Keratinocyte (primary cell): ENCODE results near the gene COG5. TPM values are rescaled to one million over a fixed set of nuclear protein-coding genes. Genes with fewer than 3 reads are reported as not detected.

Experiments
- DNase-seq: peaks from one replicate; pipeline ENCODE4 v3.0.0-alpha.2; 2011; ENCODE audit warnings: low read depth, missing footprints, low spot score
- FAIRE-seq: peaks from 2 replicates; lab custom pipeline; 2011; peaks lifted over from hg19 to GRCh38; lab: Jason Lieb, UNC
- H2AFZ ChIP-seq: 2 replicates; pipeline ENCODE4 v1.6.0; 2012; ENCODE audit warnings: low read length, control low read depth, inconsistent platforms; ENCODE audit not compliant: control insufficient read depth
- H3K27ac ChIP-seq: 2 replicates; pipeline ENCODE4 v1.5.1; 2011; ENCODE audit warnings: low read length; ENCODE audit not compliant: control insufficient read depth, insufficient read depth
- H3K27me3 ChIP-seq: 3 replicates; pipeline ENCODE4 v1.6.0; 2011; ENCODE audit warnings: low read length; ENCODE audit not compliant: control insufficient read depth, insufficient read depth; ENCODE audit errors: extremely low read depth
- H3K36me3 ChIP-seq, 2 experiments: 2 replicates in 1 of 2; 3 replicates in 1 of 2; pipeline ENCODE4 v1.5.1; 2011; ENCODE audit warnings: low read length in 2 of 2, mild to moderate bottlenecking in 1 of 2; ENCODE audit not compliant: control insufficient read depth in 2 of 2, insufficient read depth in 2 of 2; ENCODE audit errors: extremely low read depth in 1 of 2
- H3K4me1 ChIP-seq: 3 replicates; pipeline ENCODE4 v1.5.1; 2011; ENCODE audit warnings: low read length; ENCODE audit not compliant: control insufficient read depth, insufficient read depth; ENCODE audit errors: extremely low read depth
- H3K4me2 ChIP-seq: 3 replicates; pipeline ENCODE4 v1.6.0; 2011; ENCODE audit warnings: low read depth, low read length; ENCODE audit not compliant: control insufficient read depth, insufficient read depth; ENCODE audit errors: extremely low read depth
- H3K4me3 ChIP-seq, 3 experiments: fragments of 200-600 bp in 1 of 3; sonication (generic) in 1 of 3; 2 replicates in 2 of 3; 3 replicates in 1 of 3; pipeline ENCODE4 v1.5.1; 2011 to 2016; ENCODE audit warnings: low read length in 3 of 3, mild to moderate bottlenecking in 3 of 3, control low read depth in 2 of 3, inconsistent platforms in 1 of 3, low read depth in 1 of 3, mixed read lengths in 1 of 3, mixed run types in 1 of 3, moderate library complexity in 1 of 3; ENCODE audit not compliant: control insufficient read depth in 2 of 3, insufficient read depth in 2 of 3; ENCODE audit errors: extremely low read depth in 1 of 3
- H3K79me2 ChIP-seq: 2 replicates; pipeline ENCODE4 v1.6.0; 2012; ENCODE audit warnings: low read length; ENCODE audit not compliant: control insufficient read depth, insufficient read depth
- H3K9ac ChIP-seq: 3 replicates; pipeline ENCODE4 v1.6.0; 2011; ENCODE audit warnings: low read length; ENCODE audit not compliant: control insufficient read depth, insufficient read depth; ENCODE audit errors: extremely low read depth
- H3K9me1 ChIP-seq: 3 replicates; pipeline ENCODE4 v1.6.0; 2011; ENCODE audit warnings: low read length; ENCODE audit not compliant: control insufficient read depth, insufficient read depth; ENCODE audit errors: extremely low read depth
- H3K9me3 ChIP-seq: 2 replicates; pipeline ENCODE4 v1.5.1; 2012; ENCODE audit warnings: low read depth, low read length; ENCODE audit not compliant: control insufficient read depth
- H4K20me1 ChIP-seq: 3 replicates; pipeline ENCODE4 v1.6.0; 2011; ENCODE audit warnings: low read length; ENCODE audit not compliant: control insufficient read depth, insufficient read depth; ENCODE audit errors: extremely low read depth
- CTCF ChIP-seq, 3 experiments: IDR thresholded peaks in 1 of 3; conservative IDR thresholded peaks in 1 of 3; optimal IDR thresholded peaks in 1 of 3; 2 replicates in 2 of 3; 3 replicates in 1 of 3; pipeline versions ENCODE3 to v1.5.1; 2011; ENCODE audit warnings: low read length in 3 of 3, mild to moderate bottlenecking in 3 of 3, moderate library complexity in 2 of 3, control low read depth in 1 of 3, inconsistent platforms in 1 of 3; ENCODE audit not compliant: insufficient read depth in 2 of 3; ENCODE audit errors: extremely low read depth in 1 of 3
- EZH2 ChIP-seq: IDR thresholded peaks from one replicate; pipeline ENCODE4 v1.6.1; 2012; ENCODE audit warnings: inconsistent platforms, mild to moderate bottlenecking, low read length, moderate library complexity
- dilution Hi-C: fragments of 300-500 bp; cut with MboI; formaldehyde crosslinking; loops from one replicate; pipeline ENCODE4 v1.7.0; 2020; ENCODE audit warnings: low sequenced_read_pairs; ENCODE audit not compliant: extremely low pct_ligation_motif_present
- polyA plus RNA-seq, 5 experiments: library from polyadenylated mRNA; depleted of rRNA in 3 of 5; stranded (reverse) in 3 of 5; stranded (forward) in 1 of 5; unstranded in 1 of 5; fragments of >200 nt; gene quantifications; 1 replicate in 1 of 5; 2 replicates in 3 of 5; 3 replicates in 1 of 5; pipeline versions ENCODE4 v1.2.1 to v1.2.3, GENCODE V29; 2011 to 2012; ENCODE audit warnings: missing spikeins in 2 of 5, low read depth in 1 of 5, low replicate concordance in 1 of 5

Gene COG5
- polyA plus RNA-seq, 1 donor (not counting 4 experiments of a cell fraction or from before 2014, with no cell fraction given): 50.7 TPM

- H3K4me1 ChIP-seq: peaks cover 22% of the 10 kb centered on the region
- no peaks in the 10 kb centered on the region for H3K9me3 ChIP-seq
- H3K27me3 ChIP-seq: no peaks in the 10 kb centered on the region
- dilution Hi-C loops: no loop called here
- no peak overlapping the region for H3K4me3 ChIP-seq
- no peak for DNase-seq
- FAIRE-seq: no peak
- H3K36me3 ChIP-seq: peaks cover 2 to 3% of the 10 kb centered on the region in 2 experiments
- no peak overlapping the region for H3K9ac ChIP-seq
- H3K4me2 ChIP-seq: no peak overlapping the region
- no peak for TF ChIP-seq CTCF (optimal IDR thresholded peaks at IDR 0.05 in 1 of 3, IDR thresholded peaks at IDR 0.05 in 1 of 3, conservative IDR thresholded peaks at IDR 0.05 in 1 of 3; ENCODE audit: extremely low read depth in 1 of 3, insufficient read depth in 2 of 3, low read length in 3 of 3)
- H3K9me1 ChIP-seq: no peaks in the 10 kb centered on the region
- no peaks in the 10 kb centered on the region for H3K79me2 ChIP-seq
- H3K27ac ChIP-seq: no peak overlapping the region
- H2AFZ ChIP-seq: no peak overlapping the region
- H4K20me1 ChIP-seq: no peaks in the 10 kb centered on the region
Measured at GRCh38 chr7:107610323-107610722, 46.6 kb upstream of the COG5 start.

GRCh38 chr7:107609811-107610261 lies 46.1 kb upstream of the COG5 start:
- Histone ChIP-seq H3K9ac (no peak overlapping the region), H3K4me1 (peaks cover 20% of the 10 kb centered on the region), H3K79me2 (no peaks in the 10 kb centered on the region), H2AFZ (no peak overlapping the region), H3K27ac (no peak overlapping the region), H3K36me3 (peaks cover 2 to 3% of the 10 kb centered on the region in 2 experiments), H3K4me2 (no peak overlapping the region), H3K27me3 (no peaks in the 10 kb centered on the region), H4K20me1 (no peaks in the 10 kb centered on the region), H3K9me1 (no peaks in the 10 kb centered on the region), H3K9me3 (no peaks in the 10 kb centered on the region), H3K4me3 (no peak overlapping the region)
- TF ChIP-seq EZH2 (no peak), CTCF (optimal IDR thresholded peaks at IDR 0.05 in 1 of 3, IDR thresholded peaks at IDR 0.05 in 1 of 3, conservative IDR thresholded peaks at IDR 0.05 in 1 of 3; ENCODE audit: extremely low read depth in 1 of 3, insufficient read depth in 2 of 3, low read length in 3 of 3) (no peak)
- FAIRE-seq (no peak), DNase-seq (no peak)
- dilution Hi-C loops: no loop called here
